Midbrain (tissue), 1 donor: Measurements from ENCODE around the gene AFF1.
A peak's percentile ranks its signal among the peaks of the same experiment; 100 is the strongest.

Source experiments
- DNase-seq: peaks from one replicate; lab custom pipeline; 2025; lab: John Stamatoyannopoulos, UW

AFF1 gene

GRCh38 chr4:86919561-86920223, 15.1 kb upstream of the AFF1 start:
- DNase-seq: no peak

GRCh38 chr4:86921608-86922252, 13.1 kb upstream of the AFF1 start:
- no peak for DNase-seq

DNA sequence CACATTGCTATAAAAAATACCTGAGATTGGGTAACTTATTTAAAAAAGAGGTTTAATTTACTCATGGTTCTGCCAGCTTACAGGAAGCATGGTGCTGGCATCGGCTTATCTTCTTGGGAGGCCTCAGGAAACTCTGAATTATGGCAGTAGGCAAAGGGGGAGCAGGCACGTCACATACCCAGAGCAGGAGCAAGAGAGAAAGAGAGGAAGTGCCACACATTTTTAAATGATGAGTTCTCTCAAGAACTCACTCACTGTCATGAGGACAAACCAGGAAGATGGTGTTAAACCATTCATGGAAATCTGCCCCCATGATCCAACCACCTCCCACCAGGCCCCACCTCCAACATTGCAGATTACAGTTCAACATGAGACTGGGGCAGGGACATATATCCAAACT, 10.0 kb upstream of the AFF1 start:
- DNase-seq: no peak

DNA sequence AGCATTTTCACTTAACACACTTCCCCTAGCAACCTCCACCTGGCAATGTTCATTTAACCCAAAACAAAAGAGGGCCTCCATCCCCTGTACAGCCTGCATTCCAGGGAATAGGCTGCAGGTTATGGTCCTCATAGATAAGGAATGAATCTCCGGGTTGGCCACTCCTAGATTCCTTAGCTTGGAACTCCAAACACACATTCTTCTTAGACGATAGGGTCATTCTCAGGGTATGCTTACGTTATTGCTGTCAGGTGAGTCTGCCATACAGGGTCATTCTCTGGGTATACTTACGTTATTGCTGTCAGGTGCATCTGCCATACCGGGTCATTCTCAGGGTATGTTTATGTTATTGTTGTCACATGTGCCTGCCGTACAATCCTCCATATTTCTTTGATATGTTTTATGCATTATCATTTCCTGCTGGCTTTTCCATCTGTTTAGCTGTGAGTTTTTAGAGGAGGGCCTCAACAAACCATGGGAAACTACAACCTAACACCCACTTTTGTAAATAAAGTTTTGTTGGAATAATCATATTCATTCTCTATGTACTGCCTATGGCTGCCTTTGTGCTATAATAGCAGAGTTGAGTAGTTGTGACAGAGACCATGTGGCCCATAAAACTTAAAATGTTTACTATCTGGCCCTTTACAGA, 8.2 kb upstream of the AFF1 start:
- DNase-seq: no peak

GRCh38 chr4:86927843-86928395, 6.9 kb upstream of the AFF1 start:
- no peak for DNase-seq

DNA sequence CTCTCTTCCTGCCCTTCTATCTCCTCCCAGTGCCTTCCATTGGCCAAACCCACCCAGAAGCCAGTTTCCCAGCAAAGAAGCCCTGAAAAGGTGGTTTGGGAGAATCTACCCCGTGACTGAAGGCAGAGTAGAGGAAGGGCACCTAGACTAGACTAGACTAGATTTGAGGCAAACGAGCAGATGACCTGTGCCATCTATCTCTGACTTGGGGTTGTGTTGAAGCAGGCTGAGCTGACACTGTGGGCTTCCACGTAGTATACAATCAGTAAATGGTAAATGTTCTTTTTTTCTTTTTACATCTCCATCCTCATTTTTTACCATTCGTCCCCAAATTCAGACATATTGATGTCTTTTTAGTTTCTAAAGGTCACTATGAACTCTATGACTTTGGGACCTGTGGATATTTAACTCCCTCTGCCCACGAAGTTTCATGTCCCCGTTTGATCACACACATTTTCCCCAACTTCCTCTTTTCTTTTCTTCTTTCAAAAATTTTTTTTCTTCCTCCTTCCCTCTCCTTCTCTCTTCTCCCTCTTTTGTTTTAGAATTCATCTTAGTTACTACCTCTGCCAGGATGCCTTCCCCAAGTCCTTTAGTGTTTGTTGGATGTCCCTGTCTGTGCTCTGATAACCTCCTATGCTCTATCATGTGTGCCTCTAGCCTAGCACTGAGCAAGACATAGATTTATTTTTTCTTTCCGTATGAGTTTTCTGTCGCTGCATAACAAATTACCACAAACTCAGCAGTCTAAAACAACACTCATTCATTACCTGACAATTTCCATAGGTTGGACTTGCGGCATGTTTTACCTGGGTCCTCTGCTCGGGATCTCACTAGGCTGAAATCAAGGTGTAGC, 6.2 kb upstream of the AFF1 start:
- no peak for DNase-seq

GRCh38 chr4:86934147-86934770, 552 bp upstream of the AFF1 start:
- no peak for DNase-seq

- peak; percentile 36 for DNase-seq
These were observed 698 bp downstream of the AFF1 start for GRCh38 chr4:86935566-86935852.

GRCh38 chr4:86935853-86936733, 1.3 kb downstream of the AFF1 start:
- no peak for DNase-seq

GRCh38 chr4:86938771-86939520, 4.1 kb downstream of the AFF1 start:
- DNase-seq: no peak

- DNase-seq: no peak
These were observed 5.1 kb downstream of the AFF1 start for GRCh38 chr4:86939729-86940575.

GRCh38 chr4:86940920-86941460, 6.2 kb downstream of the AFF1 start:
- no peak for DNase-seq

DNA sequence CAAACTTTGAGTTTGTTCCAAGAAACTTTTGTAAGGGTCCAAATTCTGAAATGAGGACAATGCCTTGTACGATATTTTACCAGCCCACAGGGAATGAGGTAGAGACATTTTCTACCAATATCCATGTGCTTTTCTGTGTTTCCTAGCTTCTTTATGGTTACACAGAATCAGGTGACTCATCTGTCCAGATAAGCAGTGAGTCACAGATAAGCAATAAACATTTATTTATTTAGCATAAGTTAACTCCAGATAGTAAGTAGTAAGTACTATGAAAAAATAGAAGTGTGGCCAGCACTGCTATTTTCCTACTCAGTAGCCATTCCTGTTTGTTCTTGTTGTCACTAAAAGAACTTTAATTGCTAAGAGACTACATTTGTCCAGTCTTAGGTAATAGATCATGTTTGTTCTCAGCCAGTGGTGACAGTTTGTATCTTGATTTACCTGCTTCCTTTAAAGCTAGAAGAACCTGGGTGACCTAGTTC, 7.4 kb downstream of the AFF1 start:
- no peak for DNase-seq

DNA sequence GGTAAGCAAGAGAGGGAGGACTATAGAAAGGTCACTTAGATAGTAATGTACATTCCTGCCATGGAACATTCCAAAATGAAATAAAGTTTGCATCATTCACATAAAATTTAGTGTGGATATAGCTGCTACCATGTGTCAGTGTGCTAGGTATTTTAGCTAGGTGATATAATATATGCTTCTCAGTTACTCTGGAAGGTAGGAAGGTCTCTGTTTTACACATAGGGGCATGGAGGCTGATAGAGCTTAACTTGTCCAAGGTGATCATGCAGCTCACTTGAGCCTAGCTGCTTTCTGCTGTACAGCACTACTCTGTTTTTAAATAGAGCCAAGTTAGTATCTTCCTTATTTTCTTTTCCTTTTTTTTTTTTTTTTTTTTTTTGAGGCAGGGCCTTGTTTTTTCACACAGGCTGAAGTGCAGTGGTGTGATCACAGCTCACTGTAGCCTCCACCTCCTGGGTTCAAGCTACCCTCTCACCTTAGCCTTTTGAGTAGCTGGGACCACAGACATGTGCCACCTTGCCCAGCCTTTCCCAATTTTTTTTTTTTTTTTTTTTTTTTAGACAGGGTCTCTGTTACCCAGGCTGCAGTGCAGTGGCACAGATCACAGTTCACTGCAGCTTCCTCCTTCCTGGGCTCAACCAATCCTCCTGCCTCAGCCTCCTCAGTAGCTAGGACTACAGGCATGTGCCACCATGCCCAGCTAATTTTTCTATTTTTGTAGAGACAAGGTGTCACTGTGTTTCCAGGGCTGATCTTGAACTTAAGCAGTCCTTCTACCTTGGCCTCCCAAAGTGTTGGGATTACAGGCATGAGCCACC, 10.4 kb downstream of the AFF1 start:
- no peak for DNase-seq

DNA sequence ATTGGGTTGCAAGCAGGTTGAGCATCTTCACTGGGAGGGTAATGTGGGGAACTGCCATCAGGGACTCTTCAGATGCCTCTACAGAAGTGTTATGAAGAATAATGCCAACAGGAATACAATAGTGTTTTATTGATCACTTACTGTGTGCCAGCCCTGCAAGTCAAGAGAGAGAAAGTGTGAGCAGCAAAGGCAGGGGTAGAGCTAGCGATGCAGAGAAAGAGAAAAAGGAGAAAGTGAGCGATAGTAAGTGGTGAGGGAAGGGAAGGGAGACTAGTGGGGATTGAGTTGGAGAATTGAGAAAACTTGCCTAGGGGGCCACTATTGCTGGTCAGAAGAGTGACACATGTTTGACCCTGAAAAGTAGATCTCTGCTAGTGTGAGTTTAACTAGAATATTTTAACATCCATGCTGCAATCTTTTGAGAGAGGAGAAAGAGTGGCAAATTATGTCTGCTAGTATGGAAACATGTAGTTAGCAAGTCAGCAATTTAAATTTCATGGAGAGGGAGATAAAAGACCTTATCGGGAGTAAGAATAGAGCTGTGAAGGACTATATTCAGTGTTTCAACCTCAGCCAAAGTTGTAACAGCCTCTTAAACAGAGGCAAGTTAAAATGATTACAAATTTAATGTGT, 12.2 kb downstream of the AFF1 start:
- no peak for DNase-seq

- no peak for DNase-seq
These were observed 12.8 kb downstream of the AFF1 start for GRCh38 chr4:86947501-86948120.

- DNase-seq: no peak
These were observed 13.5 kb downstream of the AFF1 start for GRCh38 chr4:86948276-86948675.
